K562 (cell line): ENCODE measurements around the gene GCN1. TPM values are rescaled to one million over a fixed set of nuclear protein-coding genes. Genes with fewer than 3 reads are reported as not detected.
"Not testable (repeated sequence)": the region's sequence is repeated elsewhere in the genome, so short reads cannot be mapped to it uniquely, and the experiment has no call there.

Experiments used
- ATAC-seq: fragments of 200-7000 bp; cut with Tn5 transposase; 3 replicates; pipeline ENCODE4 v1.9.1; 2020; ENCODE audit warnings: moderate library complexity
- BruUV-seq: library from RNA; stranded (reverse); fragments of 400-500 nt; replicated peaks from 2 replicates; lab custom pipeline; 2021; lab: Mats Ljungman, UMichigan
- CTCF ChIA-PET: fragments of 300-600 bp; formaldehyde crosslinking; extraction: SDS; loops from one replicate; lab custom pipeline; 2021; ENCODE audit warnings: low intra/inter-chr PET ratio; lab: Yijun Ruan, JAX
- POLR2A ChIA-PET: fragments of 300-600, 350-650 bp; sonication (Branson Sonifier 250); formaldehyde crosslinking; extraction: SDS; loops from one replicate; lab custom pipeline; 2021; ENCODE audit warnings: antibody characterized with exemption, inconsistent platforms; lab: Yijun Ruan, JAX
- DNase-seq, 4 experiments: peaks; one replicate each; pipeline versions ENCODE4 v3.0.0 to v3.0.0-alpha.2; 2011 to 2018; ENCODE audit warnings: low spot score in 3 of 4, mixed read lengths in 3 of 4; ENCODE audit errors: extremely low read depth in 1 of 4
- FAIRE-seq: peaks from 2 replicates; lab custom pipeline; 2011; peaks lifted over from hg19 to GRCh38; lab: Jason Lieb, UNC
- H2AFZ ChIP-seq: 2 replicates; pipeline ENCODE4 v1.6.0; 2011; ENCODE audit warnings: low read depth, low read length, control low read depth, inconsistent platforms
- H3K27ac ChIP-seq: fragments of 200-600 bp; 3 replicates; pipeline ENCODE4 v1.8.0; 2011; ENCODE audit warnings: low read depth, mild to moderate bottlenecking, control low read depth, inconsistent platforms, low read length, moderate library complexity, mixed read lengths; ENCODE audit errors: extremely low read depth
- H3K27me3 ChIP-seq, 2 experiments: fragments of 300-600 bp in 1 of 2; 2 replicates in 1 of 2; 3 replicates in 1 of 2; pipeline versions ENCODE4 v1.6.0 to v1.8.0; 2011; ENCODE audit warnings: inconsistent platforms in 2 of 2, low read length in 2 of 2, mild to moderate bottlenecking in 1 of 2, mixed read lengths in 1 of 2, moderate library complexity in 1 of 2; ENCODE audit not compliant: control insufficient read depth in 2 of 2, insufficient read depth in 2 of 2
- H3K36me3 ChIP-seq: fragments of 300-600 bp; 3 replicates; pipeline ENCODE4 v1.8.0; 2011; ENCODE audit warnings: mild to moderate bottlenecking, low read length, inconsistent platforms; ENCODE audit not compliant: control insufficient read depth, insufficient read depth
- H3K4me1 ChIP-seq, 2 experiments: fragments of 200-600 bp in 1 of 2; replicated peaks in 1 of 2; 2 replicates in 1 of 2; 3 replicates in 1 of 2; pipeline versions ENCODE4 v1.5.1 to v1.8.0; 2011; ENCODE audit warnings: inconsistent platforms in 2 of 2, low read length in 2 of 2, mild to moderate bottlenecking in 1 of 2, mixed read lengths in 1 of 2, moderate library complexity in 1 of 2; ENCODE audit not compliant: control insufficient read depth in 2 of 2, insufficient read depth in 2 of 2
- H3K4me2 ChIP-seq: 2 replicates; pipeline ENCODE4 v1.6.1; 2011; ENCODE audit warnings: low read length, control low read depth, inconsistent platforms, mixed read lengths; ENCODE audit not compliant: insufficient read depth
- H3K4me3 ChIP-seq: fragments of 200-600 bp; sonication (generic), shearing (Covaris generic); 2 replicates; pipeline ENCODE4 v1.5.1; 2016; ENCODE audit warnings: control low read depth, inconsistent platforms
- H3K79me2 ChIP-seq: fragments of 200-600 bp; 3 replicates; pipeline ENCODE4 v1.8.0; 2011; ENCODE audit warnings: low read length, inconsistent platforms; ENCODE audit not compliant: control insufficient read depth, insufficient read depth
- H3K9ac ChIP-seq, 2 experiments: 2 replicates each; pipeline versions ENCODE4 v1.6.0 to v1.6.1; 2011; ENCODE audit warnings: low read depth in 2 of 2, low read length in 2 of 2, control low read depth in 1 of 2, inconsistent platforms in 1 of 2, mild to moderate bottlenecking in 1 of 2, mixed read lengths in 1 of 2; ENCODE audit not compliant: insufficient read depth in 1 of 2
- H3K9me1 ChIP-seq: one replicate; pipeline ENCODE4 v1.6.0; 2011; ENCODE audit warnings: inconsistent platforms, mild to moderate bottlenecking, low read length, moderate library complexity; ENCODE audit not compliant: control insufficient read depth, insufficient read depth
- H3K9me3 ChIP-seq: replicated peaks from 2 replicates; pipeline ENCODE4 v1.5.1; 2011; ENCODE audit warnings: low read depth, low read length, inconsistent platforms; ENCODE audit not compliant: control insufficient read depth, insufficient read depth
- H4K20me1 ChIP-seq: replicated peaks from 2 replicates; pipeline ENCODE4 v1.6.1; 2011; ENCODE audit warnings: low read length, inconsistent platforms, mixed read lengths; ENCODE audit not compliant: control insufficient read depth, insufficient read depth
- ILF3 ChIP-seq: fragments of 450-650 bp; IDR thresholded peaks from 2 replicates; pipeline ENCODE4 v1.6.1; 2018; ENCODE audit warnings: antibody characterized with exemption, mild to moderate bottlenecking, moderate library complexity, borderline replicate concordance
- KLF10 ChIP-seq: fragments of 250-450 bp; sonication (Bioruptor Pico); IDR thresholded peaks from 2 replicates; pipeline ENCODE4 v1.6.1; 2021; ENCODE audit warnings: matching md5 sums
- POLR2AphosphoS5 ChIP-seq: IDR thresholded peaks from 2 replicates; pipeline ENCODE4 v1.6.1; 2011; ENCODE audit warnings: mild to moderate bottlenecking, low read depth, low read length, moderate library complexity; ENCODE audit not compliant: control insufficient read depth, insufficient read depth
- RBFOX2 ChIP-seq: fragments of 200-400 bp; formaldehyde crosslinking; IDR thresholded peaks from 2 replicates; pipeline ENCODE4 v1.6.1; 2017; ENCODE audit warnings: low read depth, mild to moderate bottlenecking, low read length, moderate library complexity
- TEAD1 ChIP-seq, 2 experiments: fragments of 450-650 bp in 1 of 2; sonication (generic) in 1 of 2; formaldehyde crosslinking; IDR thresholded peaks; 2 replicates each; pipeline versions ENCODE4 v1.4.0 to v1.8.0; 2020 to 2022; ENCODE audit warnings: mild to moderate bottlenecking in 2 of 2, missing genetic modification reagents in 1 of 2
- ZNF253 ChIP-seq: fragments of 250-450 bp; sonication (Bioruptor Pico); conservative IDR thresholded peaks from 2 replicates; pipeline ENCODE4 v1.6.1; 2021; ENCODE audit warnings: mild to moderate bottlenecking
- ZNF717 ChIP-seq: fragments of 250-450 bp; sonication (Bioruptor Pico); IDR thresholded peaks from 2 replicates; pipeline ENCODE4 v1.5.0; 2021
- WGBS: fragments of 100-300 bp; shearing (Covaris generic); methylation state at CpG from one replicate; pipeline ENCODE4 v1.1.6; 2016; ENCODE audit warnings: low coverage, mixed read lengths; ENCODE audit not compliant: insufficient coverage; ENCODE audit errors: missing lambda C conversion rate; 5-methylcytosine and 5-hydroxymethylcytosine counted together
- in situ Hi-C: fragments of 300-500 bp; cut with MboI; formaldehyde crosslinking; loops from 4 replicates; pipeline ENCODE4 v1.15.0; 2018; ENCODE audit warnings: inconsistent platforms, mixed read lengths
- intact Hi-C: fragments of 100-400 bp; cut with micrococcal nuclease; formaldehyde crosslinking; loops from 2 replicates; pipeline ENCODE4 v1.14.2; 2022
- polyA plus RNA-seq, 8 experiments: library from polyadenylated mRNA; depleted of rRNA in 4 of 8; stranded (reverse) in 5 of 8; unstranded in 3 of 8; fragments of >200 nt; fragmentation: Nextera tagmentation in 2 of 8; fragmentation: Illumina TruSeq in 1 of 8; extraction: Ambion mirVana in 2 of 8; extraction: Trizol in 1 of 8; gene quantifications; 2 replicates each; pipeline versions ENCODE4 v1.2.1 to v1.2.3, GENCODE V29; 2011 to 2014; ENCODE audit warnings: inconsistent platforms in 1 of 8, missing spikeins in 1 of 8
- total RNA-seq, 7 experiments: library from RNA; depleted of rRNA in 6 of 7; stranded (reverse); fragments of >200 nt in 6 of 7; fragmentation: Illumina TruSeq in 2 of 7; extraction: Trizol in 2 of 7; gene quantifications; 2 replicates each; pipeline versions ENCODE4 v1.2.1 to v1.2.3, GENCODE V29; 2011 to 2021; ENCODE audit warnings: low replicate concordance in 1 of 7
- TF ChIP-seq, protein P1 (sequence below): IDR thresholded peaks from 3 replicates; pipeline ENCODE4 v1.6.1; 2011; ENCODE audit warnings: borderline replicate concordance, mild to moderate bottlenecking, moderate library complexity; ENCODE audit not compliant: insufficient read length; ENCODE audit errors: extremely low read depth
- TF ChIP-seq, protein P2 (sequence below): sonication (generic); IDR thresholded peaks from 2 replicates; pipeline ENCODE4 v1.6.1; 2016
- TF ChIP-seq, protein P3 (sequence below): fragments of 450-650 bp; formaldehyde crosslinking; conservative IDR thresholded peaks from 2 replicates; pipeline ENCODE4 v1.4.0; 2022; ENCODE audit warnings: mild to moderate bottlenecking, missing genetic modification characterization
- TF ChIP-seq, protein P4 (sequence below): fragments of 450-650 bp; formaldehyde crosslinking; IDR thresholded peaks from 2 replicates; pipeline ENCODE4 v1.4.0; 2022; ENCODE audit warnings: missing genetic modification characterization

The GCN1 gene
- total and polyA plus RNA-seq, 9 of the 15 experiments (the other 6 are each of a cell fraction or from before 2014, with no cell fraction given), result 11.9 to 190 (median 51.7) TPM

DNA sequence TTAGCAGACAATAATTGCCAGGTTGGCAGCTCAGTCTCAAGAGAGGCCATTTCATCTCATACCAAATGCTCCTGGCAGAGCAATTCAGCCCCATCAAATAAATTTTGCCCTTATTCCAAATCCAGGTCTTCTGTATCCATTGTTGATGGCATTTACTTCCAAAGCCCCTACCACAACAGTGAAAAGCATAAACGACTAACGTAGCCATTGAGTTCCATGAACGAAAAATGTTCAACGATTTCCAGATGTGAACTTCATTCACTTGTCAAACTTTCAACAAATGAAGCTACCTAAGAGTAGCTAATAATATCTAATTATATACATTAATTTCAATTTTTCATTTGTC, 3.0 kb upstream of the GCN1 start (continued):
- TF ChIP-seq, protein P1, sequence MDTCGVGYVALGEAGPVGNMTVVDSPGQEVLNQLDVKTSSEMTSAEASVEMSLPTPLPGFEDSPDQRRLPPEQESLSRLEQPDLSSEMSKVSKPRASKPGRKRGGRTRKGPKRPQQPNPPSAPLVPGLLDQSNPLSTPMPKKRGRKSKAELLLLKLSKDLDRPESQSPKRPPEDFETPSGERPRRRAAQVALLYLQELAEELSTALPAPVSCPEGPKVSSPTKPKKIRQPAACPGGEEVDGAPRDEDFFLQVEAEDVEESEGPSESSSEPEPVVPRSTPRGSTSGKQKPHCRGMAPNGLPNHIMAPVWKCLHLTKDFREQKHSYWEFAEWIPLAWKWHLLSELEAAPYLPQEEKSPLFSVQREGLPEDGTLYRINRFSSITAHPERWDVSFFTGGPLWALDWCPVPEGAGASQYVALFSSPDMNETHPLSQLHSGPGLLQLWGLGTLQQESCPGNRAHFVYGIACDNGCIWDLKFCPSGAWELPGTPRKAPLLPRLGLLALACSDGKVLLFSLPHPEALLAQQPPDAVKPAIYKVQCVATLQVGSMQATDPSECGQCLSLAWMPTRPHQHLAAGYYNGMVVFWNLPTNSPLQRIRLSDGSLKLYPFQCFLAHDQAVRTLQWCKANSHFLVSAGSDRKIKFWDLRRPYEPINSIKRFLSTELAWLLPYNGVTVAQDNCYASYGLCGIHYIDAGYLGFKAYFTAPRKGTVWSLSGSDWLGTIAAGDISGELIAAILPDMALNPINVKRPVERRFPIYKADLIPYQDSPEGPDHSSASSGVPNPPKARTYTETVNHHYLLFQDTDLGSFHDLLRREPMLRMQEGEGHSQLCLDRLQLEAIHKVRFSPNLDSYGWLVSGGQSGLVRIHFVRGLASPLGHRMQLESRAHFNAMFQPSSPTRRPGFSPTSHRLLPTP, result no peak
- peak; percentile 50; the same call in 1 of the 2 replicates for TF ChIP-seq POLR2AphosphoS5
- TF ChIP-seq, all 486 proteins: peak for 4

DNA sequence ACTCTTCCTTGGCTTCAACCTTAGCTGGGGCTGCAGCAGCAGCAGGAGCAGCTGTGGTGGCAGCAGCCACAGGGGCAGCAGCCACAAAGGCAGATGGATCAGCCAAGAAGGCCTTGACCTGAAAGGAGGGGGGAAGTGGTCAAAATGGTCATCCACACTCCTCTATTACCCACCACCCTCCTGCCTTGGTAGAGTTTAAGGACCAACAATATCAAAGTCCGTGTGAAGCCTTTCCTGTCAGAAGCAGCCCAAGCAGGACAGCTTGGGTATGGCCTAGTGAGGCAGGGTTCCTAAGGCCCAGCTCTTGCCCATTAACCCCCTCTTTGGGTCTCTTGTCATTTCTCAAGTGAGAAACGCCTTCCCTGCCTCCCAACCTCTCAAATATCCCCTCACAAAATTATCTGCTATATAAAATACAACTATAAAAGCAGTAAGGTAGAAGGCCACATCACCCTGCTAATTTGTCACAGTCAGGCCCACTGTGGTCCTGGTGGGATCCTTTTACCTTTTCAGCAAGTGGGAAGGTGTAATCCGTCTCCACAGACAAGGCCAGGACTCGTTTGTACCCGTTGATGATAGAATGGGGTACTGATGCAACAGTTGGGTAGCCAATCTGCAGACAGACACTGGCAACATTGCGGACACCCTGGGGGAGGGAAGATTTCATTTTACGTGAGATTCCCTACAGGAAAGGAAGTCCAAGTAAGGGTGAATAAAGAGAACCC, 2.5 kb upstream of the GCN1 start:
- H3K27me3 ChIP-seq, H3K9me3 ChIP-seq, ATAC-seq, CTCF ChIA-PET, FAIRE-seq, H3K9me1 ChIP-seq, in situ Hi-C loops, H2AFZ ChIP-seq, intact Hi-C loops: not testable (repeated sequence)
- peak overlapping the region; percentile 84; the same call in 1 of the 2 replicates for H3K4me3 ChIP-seq
- H4K20me1 ChIP-seq, result peaks cover 35% of the 10 kb centered on the region
- peak overlapping the region; percentile 96 for H3K27ac ChIP-seq
- POLR2A ChIA-PET, result interaction anchor here (0.6 to 12.6 kb wide), 17 partner anchors 10 to 95 kb away, joined by 3 to 331 read pairs (median 6); partner anchors contain the start of genes PXN, RAB35, RNU4-1 and RNU4-2
- TSS peak; percentile 4 for BruUV-seq
- peaks cover 15 to 35% of the 10 kb centered on the region in 2 experiments; a peak in 4 of 5 replicates for H3K4me1 ChIP-seq
- peak overlapping the region; percentile 100 for H3K4me2 ChIP-seq
- peak in 1 of 4 experiments; percentile 38 for DNase-seq
- 45% methylated on average over 7 of the region's 7 CpGs for WGBS
- H3K36me3 ChIP-seq, result peaks cover 60% of the 10 kb centered on the region
- peaks cover 94% of the 10 kb centered on the region for H3K79me2 ChIP-seq
- peak overlapping the region; percentile 21 to 78; a peak in 3 of 4 replicates for H3K9ac ChIP-seq
- TF ChIP-seq TEAD1 (CRISPR knock-in tag; IDR thresholded peaks at IDR 0.05) (peak in 1 of 2 experiments; percentile 66; a peak in 1 of 4 replicates), ZNF253 (CRISPR knock-in tag) (0 out of 2 replicates have a peak, but pooled peaks have one; percentile 26), KLF10 (peak; percentile 55; the same call in 1 of the 2 replicates), ZNF717 (CRISPR knock-in tag) (0 out of 2 replicates have a peak, but pooled peaks have one; percentile 34), RBFOX2 (peak; percentile 56), ILF3 (peak; percentile 72; the same call in 1 of the 2 replicates)
- TF ChIP-seq, protein P2, sequence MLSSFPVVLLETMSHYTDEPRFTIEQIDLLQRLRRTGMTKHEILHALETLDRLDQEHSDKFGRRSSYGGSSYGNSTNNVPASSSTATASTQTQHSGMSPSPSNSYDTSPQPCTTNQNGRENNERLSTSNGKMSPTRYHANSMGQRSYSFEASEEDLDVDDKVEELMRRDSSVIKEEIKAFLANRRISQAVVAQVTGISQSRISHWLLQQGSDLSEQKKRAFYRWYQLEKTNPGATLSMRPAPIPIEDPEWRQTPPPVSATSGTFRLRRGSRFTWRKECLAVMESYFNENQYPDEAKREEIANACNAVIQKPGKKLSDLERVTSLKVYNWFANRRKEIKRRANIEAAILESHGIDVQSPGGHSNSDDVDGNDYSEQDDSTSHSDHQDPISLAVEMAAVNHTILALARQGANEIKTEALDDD, result peak; percentile 56
- TF ChIP-seq, protein P3, sequence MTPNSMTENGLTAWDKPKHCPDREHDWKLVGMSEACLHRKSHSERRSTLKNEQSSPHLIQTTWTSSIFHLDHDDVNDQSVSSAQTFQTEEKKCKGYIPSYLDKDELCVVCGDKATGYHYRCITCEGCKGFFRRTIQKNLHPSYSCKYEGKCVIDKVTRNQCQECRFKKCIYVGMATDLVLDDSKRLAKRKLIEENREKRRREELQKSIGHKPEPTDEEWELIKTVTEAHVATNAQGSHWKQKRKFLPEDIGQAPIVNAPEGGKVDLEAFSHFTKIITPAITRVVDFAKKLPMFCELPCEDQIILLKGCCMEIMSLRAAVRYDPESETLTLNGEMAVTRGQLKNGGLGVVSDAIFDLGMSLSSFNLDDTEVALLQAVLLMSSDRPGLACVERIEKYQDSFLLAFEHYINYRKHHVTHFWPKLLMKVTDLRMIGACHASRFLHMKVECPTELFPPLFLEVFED (CRISPR knock-in tag), result peak; percentile 85; the same call in 1 of the 2 replicates
- TF ChIP-seq, protein P4, sequence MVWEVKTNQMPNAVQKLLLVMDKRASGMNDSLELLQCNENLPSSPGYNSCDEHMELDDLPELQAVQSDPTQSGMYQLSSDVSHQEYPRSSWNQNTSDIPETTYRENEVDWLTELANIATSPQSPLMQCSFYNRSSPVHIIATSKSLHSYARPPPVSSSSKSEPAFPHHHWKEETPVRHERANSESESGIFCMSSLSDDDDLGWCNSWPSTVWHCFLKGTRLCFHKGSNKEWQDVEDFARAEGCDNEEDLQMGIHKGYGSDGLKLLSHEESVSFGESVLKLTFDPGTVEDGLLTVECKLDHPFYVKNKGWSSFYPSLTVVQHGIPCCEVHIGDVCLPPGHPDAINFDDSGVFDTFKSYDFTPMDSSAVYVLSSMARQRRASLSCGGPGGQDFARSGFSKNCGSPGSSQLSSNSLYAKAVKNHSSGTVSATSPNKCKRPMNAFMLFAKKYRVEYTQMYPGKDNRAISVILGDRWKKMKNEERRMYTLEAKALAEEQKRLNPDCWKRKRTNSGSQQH (CRISPR knock-in tag), result 0 out of 2 replicates have a peak, but pooled peaks have one; percentile 28
